IMR-90 (cell line): ENCODE measurements around the gene DNAJB2. TPM values are rescaled to one million over a fixed set of nuclear protein-coding genes. Genes with fewer than 3 reads are reported as not detected.

Experiments used
- ATAC-seq: fragments of 200-7000 bp; cut with Tn5 transposase; 2 replicates; pipeline ENCODE4 v1.9.1; 2020; ENCODE audit warnings: low read depth, mild to moderate bottlenecking, moderate library complexity
- BruUV-seq: library from RNA; stranded (reverse); fragments of 400-500 nt; replicated peaks from 2 replicates; lab custom pipeline; 2021; lab: Mats Ljungman, UMichigan
- CTCF ChIA-PET: fragments of 300-600 bp; formaldehyde crosslinking; extraction: SDS; loops from one replicate; lab custom pipeline; 2021; ENCODE audit warnings: antibody characterized with exemption; lab: Yijun Ruan, JAX
- POLR2A ChIA-PET: fragments of 300-600 bp; sonication (Branson Sonifier 250); formaldehyde crosslinking; loops from one replicate; lab custom pipeline; 2022; ENCODE audit warnings: antibody characterized with exemption; ENCODE audit not compliant: unreplicated experiment; lab: Charles Lee
- DNase-seq: peaks from one replicate; pipeline ENCODE4 v3.0.0; 2013
- H2AFZ ChIP-seq: replicated peaks from 2 replicates; pipeline ENCODE3; 2013; ENCODE audit warnings: low read length, mild to moderate bottlenecking; ENCODE audit not compliant: poor library complexity
- H2AK5ac ChIP-seq: 2 replicates; pipeline ENCODE4 v1.6.1; 2013; ENCODE audit warnings: low read depth, low read length, inconsistent platforms
- H2AK9ac ChIP-seq: replicated peaks from 2 replicates; pipeline ENCODE3; 2013; ENCODE audit warnings: mild to moderate bottlenecking, low read depth, low read length, moderate library complexity; ENCODE audit not compliant: poor library complexity
- H2BK120ac ChIP-seq: 2 replicates; pipeline ENCODE4 v1.6.1; 2013; ENCODE audit warnings: low read depth, low read length, inconsistent platforms
- H2BK15ac ChIP-seq: 3 replicates; pipeline ENCODE4 v1.6.1; 2013; ENCODE audit warnings: low read depth, low read length, inconsistent platforms
- H2BK20ac ChIP-seq: 2 replicates; pipeline ENCODE4 v1.6.1; 2013; ENCODE audit warnings: low read depth, mild to moderate bottlenecking, inconsistent platforms, low read length, moderate library complexity
- H2BK5ac ChIP-seq: 2 replicates; pipeline ENCODE4 v1.6.1; 2013; ENCODE audit warnings: mild to moderate bottlenecking, low read depth, low read length, inconsistent platforms; ENCODE audit not compliant: poor library complexity, severe bottlenecking
- H3K14ac ChIP-seq: replicated peaks from 2 replicates; pipeline ENCODE4 v1.6.1; 2013; ENCODE audit warnings: low read depth, low read length, inconsistent platforms
- H3K18ac ChIP-seq: 2 replicates; pipeline ENCODE4 v1.6.1; 2013; ENCODE audit warnings: low read depth, low read length, control low read depth
- H3K23ac ChIP-seq: 2 replicates; pipeline ENCODE4 v1.6.1; 2013; ENCODE audit warnings: low read depth, low read length, inconsistent platforms
- H3K27ac ChIP-seq: 2 replicates; pipeline ENCODE4 v1.5.1; 2013; ENCODE audit warnings: mild to moderate bottlenecking, control low read depth, low read length; ENCODE audit not compliant: insufficient read depth
- H3K27me3 ChIP-seq: 2 replicates; pipeline ENCODE4 v1.6.1; 2013; ENCODE audit warnings: low read length; ENCODE audit not compliant: control insufficient read depth, insufficient read depth
- H3K36me3 ChIP-seq: 2 replicates; pipeline ENCODE4 v1.6.1; 2013; ENCODE audit warnings: low read length, mixed read lengths; ENCODE audit not compliant: control insufficient read depth, insufficient read depth
- H3K4ac ChIP-seq: 2 replicates; pipeline ENCODE4 v1.6.1; 2013; ENCODE audit warnings: low read depth, low read length, inconsistent platforms
- H3K4me1 ChIP-seq: 2 replicates; pipeline ENCODE4 v1.6.1; 2013; ENCODE audit warnings: low read length, mixed read lengths; ENCODE audit not compliant: control insufficient read depth, insufficient read depth
- H3K4me2 ChIP-seq: 2 replicates; pipeline ENCODE4 v1.6.1; 2013; ENCODE audit warnings: low read depth, mild to moderate bottlenecking, control low read depth, low read length, moderate library complexity
- H3K4me3 ChIP-seq: 2 replicates; pipeline ENCODE4 v1.5.1; 2013; ENCODE audit warnings: low read depth, mild to moderate bottlenecking, control low read depth, low read length, moderate library complexity; ENCODE audit not compliant: insufficient read depth
- H3K56ac ChIP-seq: 2 replicates; pipeline ENCODE4 v1.6.1; 2013; ENCODE audit warnings: low read length, inconsistent platforms; ENCODE audit not compliant: insufficient read depth; ENCODE audit errors: extremely low read depth
- H3K79me1 ChIP-seq, 2 experiments: 2 replicates each; pipeline ENCODE4 v1.6.1; 2013; ENCODE audit warnings: low read length in 2 of 2, inconsistent platforms in 1 of 2, low read depth in 1 of 2
- H3K9ac ChIP-seq: 2 replicates; pipeline ENCODE4 v1.6.1; 2013; ENCODE audit warnings: low read depth, low read length, control low read depth
- H3K9me1 ChIP-seq: 2 replicates; pipeline ENCODE4 v1.6.1; 2013; ENCODE audit warnings: low read length, inconsistent platforms; ENCODE audit not compliant: insufficient read depth
- H3K9me3 ChIP-seq: 2 replicates; pipeline ENCODE4 v1.6.1; 2013; ENCODE audit warnings: low read length; ENCODE audit not compliant: control insufficient read depth, insufficient read depth
- H4K20me1 ChIP-seq: 2 replicates; pipeline ENCODE4 v1.6.1; 2013; ENCODE audit warnings: low read length, inconsistent platforms; ENCODE audit not compliant: insufficient read depth
- H4K5ac ChIP-seq: 2 replicates; pipeline ENCODE4 v1.6.1; 2013; ENCODE audit warnings: mild to moderate bottlenecking, low read depth, low read length, control low read depth
- H4K8ac ChIP-seq, 2 experiments: 2 replicates each; pipeline ENCODE4 v1.6.1; 2013; ENCODE audit warnings: low read depth in 2 of 2, low read length in 2 of 2, control low read depth in 1 of 2, inconsistent platforms in 1 of 2
- H4K91ac ChIP-seq: 2 replicates; pipeline ENCODE4 v1.6.1; 2013; ENCODE audit warnings: low read depth, low read length, inconsistent platforms; ENCODE audit not compliant: insufficient read depth
- BHLHE40 ChIP-seq: fragments of 150-350 bp; IDR thresholded peaks from 2 replicates; pipeline ENCODE4 v1.6.1; 2016; ENCODE audit warnings: mild to moderate bottlenecking, low read depth, low read length
- CEBPB ChIP-seq: IDR thresholded peaks from 2 replicates; pipeline ENCODE4 v1.6.1; 2012; ENCODE audit warnings: low read depth, low read length, improper control_type of control experiment
- CHD1 ChIP-seq: IDR thresholded peaks from 2 replicates; pipeline ENCODE4 v1.6.1; 2012; ENCODE audit warnings: low read depth, low read length, improper control_type of control experiment
- ELK1 ChIP-seq: fragments of 150-350 bp; IDR thresholded peaks from 2 replicates; pipeline ENCODE4 v1.6.1; 2016; ENCODE audit warnings: low read depth, mild to moderate bottlenecking, low read length, moderate library complexity, borderline replicate concordance
- FOS ChIP-seq: fragments of 150-350 bp; IDR thresholded peaks from 2 replicates; pipeline ENCODE4 v1.6.1; 2016; ENCODE audit warnings: low read depth, low read length
- MAFK ChIP-seq: IDR thresholded peaks from 2 replicates; pipeline ENCODE4 v1.6.1; 2012; ENCODE audit warnings: low read depth, low read length, improper control_type of control experiment
- MAZ ChIP-seq: IDR thresholded peaks from 2 replicates; pipeline ENCODE4 v1.6.1; 2012; ENCODE audit warnings: low read depth, mild to moderate bottlenecking, low read length, improper control_type of control experiment, moderate library complexity, borderline replicate concordance
- MXI1 ChIP-seq: IDR thresholded peaks from 2 replicates; pipeline ENCODE4 v1.6.1; 2012; ENCODE audit warnings: low read depth, mild to moderate bottlenecking, low read length, moderate library complexity, borderline replicate concordance
- NFE2L2 ChIP-seq: fragments of 150-350 bp; IDR thresholded peaks from 2 replicates; pipeline ENCODE4 v1.6.1; 2016; ENCODE audit warnings: low read depth, mild to moderate bottlenecking, low read length
- POLR2A ChIP-seq: IDR thresholded peaks from 2 replicates; pipeline ENCODE4 v1.6.1; 2012; ENCODE audit warnings: mild to moderate bottlenecking, low read depth, low read length
- RAD21 ChIP-seq: IDR thresholded peaks from 2 replicates; pipeline ENCODE4 v1.6.1; 2012; ENCODE audit warnings: low read length, improper control_type of control experiment
- RCOR1 ChIP-seq: IDR thresholded peaks from 2 replicates; pipeline ENCODE4 v1.6.1; 2012; ENCODE audit warnings: mild to moderate bottlenecking, low read length, improper control_type of control experiment; ENCODE audit not compliant: insufficient replicate concordance
- RFX5 ChIP-seq: IDR thresholded peaks from 2 replicates; pipeline ENCODE4 v1.8.0; 2012; ENCODE audit warnings: low read depth, mild to moderate bottlenecking, low read length, moderate library complexity
- SMC3 ChIP-seq: fragments of 150-350 bp; IDR thresholded peaks from 2 replicates; pipeline ENCODE4 v1.6.1; 2016; ENCODE audit warnings: low read depth, mild to moderate bottlenecking, antibody characterized with exemption, low read length, moderate library complexity
- USF2 ChIP-seq: fragments of 150-350 bp; IDR thresholded peaks from 2 replicates; pipeline ENCODE4 v1.6.1; 2017; ENCODE audit warnings: mild to moderate bottlenecking, antibody characterized with exemption, low read length, low read depth
- WGBS, 2 experiments: methylation state at CpG; one replicate each; pipeline versions ENCODE4 v1.1.5 to v1.1.7; 2013; ENCODE audit warnings: missing lambda C conversion rate in 2 of 2; ENCODE audit not compliant: insufficient read length in 1 of 2; ENCODE audit errors: extremely low coverage in 2 of 2; 5-methylcytosine and 5-hydroxymethylcytosine counted together
- dilution Hi-C: fragments of 300-500 bp; cut with HindIII; formaldehyde crosslinking; loops from one replicate; pipeline ENCODE4 v1.14.3; 2018; ENCODE audit warnings: low sequenced_read_pairs; ENCODE audit not compliant: unreplicated experiment
- in situ Hi-C: fragments of 300-500 bp; cut with MboI; formaldehyde crosslinking; loops from 3 replicates; pipeline ENCODE4 v1.14.3; 2019; ENCODE audit warnings: low sequenced_read_pairs, inconsistent platforms, mixed read lengths
- intact Hi-C: fragments of 100-400 bp; cut with micrococcal nuclease; formaldehyde crosslinking; loops from 2 replicates; pipeline ENCODE4 v1.10.0; 2022
- polyA plus RNA-seq, 3 experiments: library from polyadenylated mRNA; depleted of rRNA; stranded (reverse); fragments of >200 nt; gene quantifications; 2 replicates each; pipeline ENCODE4 v1.2.3, GENCODE V29; 2012; ENCODE audit warnings: low replicate concordance in 1 of 3
- total RNA-seq: library from RNA; depleted of rRNA; stranded (reverse); fragments of >200 nt; gene quantifications from 2 replicates; pipeline ENCODE4 v1.2.3, GENCODE V29; 2012

The DNAJB2 gene
- total and polyA plus RNA-seq, 2 of the 4 experiments (the other 2 are of a cell fraction), result 30.6 to 45.8 TPM

- Histone ChIP-seq H2AK5ac (no peak overlapping the region), H3K4ac (no peak overlapping the region), H4K8ac (no peak overlapping the region), H3K9ac (no peak overlapping the region), H3K4me2 (no peak overlapping the region), H3K36me3 (peaks cover 37% of the 10 kb centered on the region), H4K5ac (no peak overlapping the region), H3K4me1 (peaks cover 14% of the 10 kb centered on the region), H2BK5ac (no peak overlapping the region), H4K91ac (no peak overlapping the region), H3K14ac (no peak overlapping the region), H2BK15ac (no peak overlapping the region), H3K4me3 (no peak overlapping the region), H2BK20ac (no peak overlapping the region), H3K27me3 (no peaks in the 10 kb centered on the region), H4K20me1 (peaks cover 10% of the 10 kb centered on the region; the same call in 1 of the 2 replicates), H3K27ac (no peak overlapping the region), H3K23ac (no peak overlapping the region), H3K56ac (no peak overlapping the region), H3K9me1 (peaks cover 11% of the 10 kb centered on the region; the same call in 1 of the 2 replicates), H3K9me3 (no peaks in the 10 kb centered on the region), H2AK9ac (no peak overlapping the region), H3K79me1 (peaks cover 0 to under 1% of the 10 kb centered on the region in 2 experiments; a peak in 1 of 4 replicates), H2BK120ac (no peak overlapping the region), H3K18ac (no peak overlapping the region), H2AFZ (no peak overlapping the region)
- in situ Hi-C loops, result no loop called here
- POLR2A ChIA-PET, result interaction anchor here (0.5 to 0.7 kb wide), 2 partner anchors 8 to 100 kb away, joined by 3 read pairs; partner anchors contain the start of gene DNPEP
- intact Hi-C loops, result loop anchor here (2.0 kb wide), 1 partner anchor 57 kb away; no protein-coding TSS in a partner anchor
- CTCF ChIA-PET, result no interaction called here
- BruUV-seq, result no TSS peak
- no peak for ATAC-seq
- DNase-seq, result no peak
- 83% methylated on average over 1 of the region's 10 CpGs; no CpG with 5 or more reads in 1 of the 2 experiments for WGBS, 2 experiments
- dilution Hi-C loops, result no loop called here
- TF ChIP-seq ELK1, result no peak
- TF ChIP-seq RFX5, result no peak
- TF ChIP-seq FOS, result no peak
- TF ChIP-seq RAD21, result no peak
- no peak for TF ChIP-seq BHLHE40
- TF ChIP-seq NFE2L2, result no peak
- no peak for TF ChIP-seq CEBPB
- TF ChIP-seq USF2, result no peak
- TF ChIP-seq MAZ, result no peak
- TF ChIP-seq SMC3, result no peak
- no peak for TF ChIP-seq MXI1
- TF ChIP-seq RCOR1, result no peak
- TF ChIP-seq MAFK, result no peak
- TF ChIP-seq CHD1, result no peak
- no peak for TF ChIP-seq POLR2A
Measured at GRCh38 chr2:219287580-219288265, 8.6 kb downstream of the DNAJB2 start.
